Activated CD4-positive, alpha-beta T cell treated with anti-CD3 and anti-CD28 coated beads for 1 hour (primary cell): ENCODE data around the gene KNSTRN.

Experiments
- DNase-seq: peaks from one replicate; pipeline ENCODE4 v3.0.0-alpha.2; 2020

The KNSTRN gene

GRCh38 chr15:40367371-40367685, 15.2 kb upstream of the KNSTRN start:
- DNase-seq: no peak

DNA sequence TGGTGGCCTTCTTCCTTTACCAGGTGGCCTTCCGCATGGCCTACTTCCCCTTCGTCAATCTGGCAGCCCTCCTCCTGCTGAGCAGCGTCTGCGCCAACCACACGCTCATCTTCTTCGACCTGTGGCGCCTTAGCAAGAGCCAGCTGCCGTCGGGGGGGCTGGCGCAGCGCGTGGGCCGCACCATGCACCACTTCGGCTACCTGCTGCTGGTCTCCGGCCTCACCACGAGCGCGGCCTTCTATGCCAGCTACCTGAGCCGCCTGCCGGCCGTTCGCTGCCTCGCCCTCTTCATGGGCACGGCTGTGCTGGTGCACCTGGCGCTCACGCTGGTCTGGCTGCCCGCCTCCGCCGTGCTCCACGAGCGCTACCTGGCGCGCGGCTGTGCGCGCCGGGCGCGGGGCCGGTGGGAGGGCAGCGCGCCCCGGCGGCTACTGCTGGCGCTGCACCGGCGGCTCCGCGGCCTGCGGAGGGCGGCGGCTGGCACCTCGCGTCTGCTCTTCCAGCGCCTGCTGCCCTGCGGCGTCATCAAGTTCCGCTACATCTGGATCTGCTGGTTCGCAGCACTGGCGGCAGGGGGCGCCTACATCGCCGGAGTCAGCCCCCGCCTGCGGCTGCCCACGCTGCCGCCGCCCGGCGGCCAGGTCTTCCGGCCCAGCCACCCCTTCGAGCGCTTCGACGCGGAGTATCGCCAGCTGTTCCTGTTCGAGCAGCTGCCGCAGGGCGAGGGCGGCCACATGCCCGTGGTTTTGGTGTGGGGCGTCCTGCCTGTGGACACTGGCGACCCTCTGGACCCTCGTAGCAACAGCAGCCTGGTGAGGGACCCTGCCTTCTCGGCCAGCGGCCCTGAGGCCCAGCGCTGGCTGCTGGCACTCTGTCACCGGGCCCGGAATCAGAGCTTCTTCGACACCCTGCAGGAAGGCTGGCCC, 14.6 kb upstream of the KNSTRN start:
- peak; percentile 79 for DNase-seq

- DNase-seq: no peak
Measured at GRCh38 chr15:40368719-40369473, 13.6 kb upstream of the KNSTRN start.

DNA sequence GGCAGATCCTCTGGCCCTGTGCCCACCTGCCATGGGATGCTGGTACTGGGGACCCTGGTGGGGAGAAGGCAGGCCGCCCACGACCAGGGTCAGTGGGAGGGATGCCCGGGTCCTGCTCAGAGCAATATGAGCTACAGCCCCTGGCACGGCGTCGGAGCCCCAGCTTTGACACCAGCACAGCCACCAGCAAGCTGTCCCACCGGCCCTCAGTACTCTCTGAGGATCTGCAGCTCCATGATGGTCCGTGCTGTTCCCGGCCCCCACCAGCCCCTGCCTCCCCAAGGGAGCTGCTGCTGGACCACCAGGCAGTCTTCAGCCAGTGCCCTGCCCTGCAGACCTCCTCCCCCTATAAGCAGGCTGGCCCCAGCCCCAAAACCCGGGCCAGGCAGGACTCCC, 13.0 kb upstream of the KNSTRN start:
- DNase-seq: no peak

- no peak for DNase-seq
Measured at GRCh38 chr15:40369971-40370370, 12.6 kb upstream of the KNSTRN start.

DNA sequence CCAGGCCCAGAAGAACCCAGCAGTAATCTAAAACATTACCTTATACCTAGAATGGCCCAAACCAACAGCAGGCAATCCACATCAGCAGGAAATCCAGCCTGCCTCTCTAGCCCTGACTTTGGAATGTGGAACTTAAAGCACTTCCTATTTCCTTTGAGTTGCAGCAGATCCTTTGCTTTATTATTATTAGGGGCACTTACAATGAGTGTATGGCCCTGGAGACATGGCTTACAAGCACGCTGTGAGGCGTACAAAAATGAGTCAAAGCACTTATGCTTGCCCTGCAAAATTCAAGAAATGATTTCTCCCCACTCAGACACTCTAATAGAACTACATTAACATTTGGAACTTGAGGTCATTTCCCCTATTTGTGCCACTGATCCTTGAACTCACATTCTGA, 9.5 kb upstream of the KNSTRN start:
- no peak for DNase-seq

GRCh38 chr15:40377606-40378005, 4.9 kb upstream of the KNSTRN start:
- no peak for DNase-seq

GRCh38 chr15:40379374-40379773, 3.1 kb upstream of the KNSTRN start:
- no peak for DNase-seq

DNA sequence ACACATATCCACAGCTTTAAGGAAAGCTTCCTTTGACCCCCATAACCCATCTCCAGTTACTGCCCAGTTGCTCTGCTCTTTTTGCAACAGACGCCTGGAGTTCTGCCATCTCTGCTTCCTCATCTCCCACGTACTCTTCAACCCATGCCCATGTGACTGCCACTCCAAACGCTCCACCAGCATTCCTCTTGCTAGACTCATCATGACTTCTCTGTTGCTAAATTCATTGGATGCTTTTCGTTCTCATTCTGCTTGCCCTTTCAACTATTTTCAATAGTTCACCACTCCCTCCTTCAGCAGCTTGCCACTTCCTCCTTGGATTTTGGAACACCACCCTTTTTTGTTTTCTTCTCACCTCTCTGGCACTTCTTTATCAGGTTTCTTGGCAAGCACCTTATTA, 2.7 kb upstream of the KNSTRN start:
- no peak for DNase-seq

DNA sequence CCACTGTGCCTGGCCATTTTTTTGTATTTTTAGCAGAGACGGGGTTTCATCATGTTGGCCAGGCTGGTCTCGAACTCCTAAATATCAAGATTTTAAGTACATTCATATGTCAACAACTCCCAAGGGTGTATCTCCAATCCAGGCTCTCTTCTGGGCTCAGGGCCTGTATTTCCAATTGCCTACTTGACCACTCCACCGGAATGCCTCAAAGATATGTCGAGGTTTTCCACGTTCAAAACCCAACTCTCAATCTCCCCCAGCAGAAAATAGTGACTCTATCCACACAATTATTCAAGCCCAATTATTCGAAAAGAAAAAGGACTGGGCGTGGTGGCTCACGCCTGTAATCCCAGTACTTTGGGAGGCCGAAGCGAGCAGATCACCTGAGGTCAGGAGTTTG, 1.9 kb upstream of the KNSTRN start:
- no peak for DNase-seq

GRCh38 chr15:40381818-40382529, 547 bp upstream of the KNSTRN start:
- DNase-seq: no peak

- no peak for DNase-seq
Measured at GRCh38 chr15:40386480-40386879, 4.0 kb downstream of the KNSTRN start.

- DNase-seq: no peak
Measured at GRCh38 chr15:40388941-40389823, 6.7 kb downstream of the KNSTRN start.

DNA sequence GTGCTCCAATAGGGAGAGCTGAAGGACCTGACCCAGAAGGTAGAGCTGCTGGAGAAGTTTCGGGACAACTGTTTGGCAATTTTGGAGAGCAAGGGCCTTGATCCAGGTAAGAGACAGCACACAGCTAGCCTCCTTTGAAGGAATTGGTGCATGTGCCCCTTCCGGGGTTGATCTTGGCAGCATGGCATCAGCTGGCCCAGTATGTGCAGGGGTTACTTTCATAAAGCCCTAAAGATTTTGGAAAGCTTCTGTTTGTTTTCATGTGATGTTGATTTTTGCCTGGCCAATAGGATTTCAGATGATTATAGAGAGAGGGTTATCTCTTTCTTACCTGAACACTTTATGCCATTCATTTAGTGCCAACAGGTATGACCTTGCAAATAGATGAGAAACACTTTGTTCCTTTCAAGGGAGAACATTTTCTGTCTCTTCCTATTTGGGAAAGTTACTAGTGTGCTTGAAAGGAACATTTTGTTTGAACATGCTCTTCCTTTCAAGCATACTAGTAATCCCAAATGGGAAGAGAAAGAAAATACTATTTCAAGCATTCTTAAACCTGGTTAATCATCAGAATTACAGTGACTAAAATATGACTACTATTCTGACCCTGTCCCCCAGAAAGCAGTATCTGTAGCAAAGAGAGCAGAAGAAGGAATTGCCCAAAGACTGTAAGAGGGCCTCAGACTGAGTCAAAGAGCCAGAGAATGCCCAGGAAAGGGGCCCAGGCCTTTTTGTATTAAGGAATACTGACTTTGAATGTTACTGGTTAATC, 7.5 kb downstream of the KNSTRN start:
- DNase-seq: no peak

DNA sequence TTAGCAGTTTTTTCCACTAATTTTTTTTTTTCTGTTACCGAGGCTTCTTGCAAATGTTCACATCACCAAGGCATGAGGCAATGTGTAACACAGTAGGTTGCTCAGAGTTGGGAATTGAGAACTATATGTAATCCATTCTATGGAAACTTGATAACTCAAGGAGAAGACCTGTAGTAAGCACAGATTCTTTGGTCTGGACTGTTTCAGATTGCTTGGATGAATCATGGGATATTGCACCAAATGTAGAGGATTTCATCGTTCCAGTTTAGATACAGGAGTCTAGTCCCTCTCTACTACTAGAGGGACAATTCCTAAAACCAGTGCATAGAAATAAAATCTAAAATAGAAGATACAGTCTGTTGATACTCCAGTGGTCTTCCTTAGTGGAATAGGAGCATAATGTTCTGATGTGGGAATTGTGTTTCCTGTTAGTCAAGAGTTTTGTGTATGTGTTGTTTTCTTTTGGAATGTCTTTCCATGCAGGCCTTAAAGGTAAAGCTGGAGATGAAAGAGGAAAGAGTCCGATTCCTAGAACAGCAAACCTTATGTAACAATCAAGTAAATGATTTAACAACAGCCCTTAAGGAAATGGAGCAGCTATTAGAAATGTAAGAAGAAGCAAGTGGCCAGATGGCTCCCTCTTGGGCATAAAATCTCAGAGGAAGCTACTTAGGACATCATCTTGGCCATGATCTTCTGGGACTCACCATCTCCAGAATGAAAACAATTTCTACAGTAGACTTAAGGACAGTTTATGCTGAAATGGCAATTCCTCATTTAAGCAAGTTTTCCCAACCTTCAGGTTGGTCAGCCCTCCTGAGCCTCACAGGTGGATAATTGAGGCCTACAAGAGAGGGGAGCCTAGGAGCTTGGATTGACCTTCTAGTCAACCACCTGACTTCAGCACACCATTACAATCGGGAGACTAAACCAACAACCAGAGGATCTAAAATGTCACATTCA, 10.7 kb downstream of the KNSTRN start:
- no peak for DNase-seq

DNA sequence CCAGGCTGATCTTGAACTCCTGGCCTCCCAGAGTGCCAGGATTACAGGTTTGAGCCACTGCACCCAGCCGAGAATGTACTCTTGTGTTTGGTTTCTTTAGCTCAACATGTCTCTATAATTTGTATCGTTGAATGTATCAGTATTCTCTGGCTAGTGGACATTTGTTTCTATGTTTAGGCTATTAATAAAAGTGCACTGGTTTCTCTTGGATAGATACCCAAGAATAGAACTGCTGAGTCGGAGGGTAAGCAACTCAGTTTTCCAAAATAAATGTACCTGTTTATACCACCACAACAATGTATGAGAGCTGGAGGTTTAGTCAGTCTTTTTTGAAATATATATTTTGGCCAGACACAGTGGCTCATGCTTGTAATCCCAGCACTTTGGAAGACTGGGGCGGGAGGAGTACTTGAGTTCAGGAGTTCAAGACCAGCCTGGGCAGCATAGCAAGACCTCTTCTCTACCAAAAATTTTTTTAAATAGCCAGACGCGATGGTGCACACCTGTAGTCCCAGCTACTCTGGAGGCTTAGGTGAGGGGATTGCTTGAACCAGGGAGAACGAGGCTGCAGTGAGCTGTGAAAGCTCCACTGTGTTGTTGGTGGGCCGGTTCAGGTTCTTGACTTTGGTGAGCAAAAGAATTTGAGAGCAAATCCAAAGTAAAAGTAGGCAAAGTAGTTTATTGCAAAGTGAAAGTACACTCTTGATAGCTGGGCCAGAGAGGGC, 15.3 kb downstream of the KNSTRN start:
- no peak for DNase-seq

DNA sequence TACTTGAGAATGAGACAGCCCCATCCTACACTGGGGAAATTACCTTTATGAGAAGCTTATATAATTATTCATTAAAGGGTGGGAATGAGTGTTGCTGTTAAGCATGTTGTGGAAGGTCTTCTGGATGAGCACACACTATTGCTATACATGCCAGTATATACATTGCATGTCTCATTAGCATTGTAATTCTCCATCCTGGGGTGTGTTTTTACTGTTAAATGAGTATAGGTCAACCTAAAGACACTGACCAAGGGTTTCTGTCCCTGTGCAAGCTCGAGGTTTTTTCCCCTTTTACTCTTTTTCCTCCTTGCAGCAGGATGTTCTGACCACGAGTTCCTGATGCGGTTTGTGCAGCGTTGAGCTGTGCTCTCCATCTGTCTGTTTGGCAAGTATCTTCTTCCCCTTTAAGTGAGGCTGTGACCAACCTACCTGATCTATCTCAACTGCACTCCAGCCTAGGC, 15.9 kb downstream of the KNSTRN start:
- DNase-seq: no peak

DNA sequence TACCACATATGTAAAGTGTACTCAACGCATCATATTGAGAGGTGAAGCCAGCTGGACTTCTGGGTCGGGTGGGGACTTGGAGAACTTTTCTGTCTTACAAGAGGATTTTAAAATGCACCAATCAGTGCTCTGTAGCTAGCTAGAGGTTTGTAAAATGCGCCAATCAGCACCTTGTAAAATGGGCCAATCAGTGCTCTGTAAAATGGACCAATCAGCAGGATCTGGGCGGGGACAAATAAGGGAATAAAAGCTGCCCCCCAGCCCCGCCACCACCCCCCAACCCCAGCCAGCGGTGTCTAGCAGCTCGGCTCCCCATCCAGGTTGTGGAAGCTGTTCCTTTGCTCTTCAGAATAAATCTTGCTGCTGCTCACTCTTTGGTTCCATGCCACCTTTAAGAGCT, 16.8 kb downstream of the KNSTRN start:
- DNase-seq: no peak

DNA sequence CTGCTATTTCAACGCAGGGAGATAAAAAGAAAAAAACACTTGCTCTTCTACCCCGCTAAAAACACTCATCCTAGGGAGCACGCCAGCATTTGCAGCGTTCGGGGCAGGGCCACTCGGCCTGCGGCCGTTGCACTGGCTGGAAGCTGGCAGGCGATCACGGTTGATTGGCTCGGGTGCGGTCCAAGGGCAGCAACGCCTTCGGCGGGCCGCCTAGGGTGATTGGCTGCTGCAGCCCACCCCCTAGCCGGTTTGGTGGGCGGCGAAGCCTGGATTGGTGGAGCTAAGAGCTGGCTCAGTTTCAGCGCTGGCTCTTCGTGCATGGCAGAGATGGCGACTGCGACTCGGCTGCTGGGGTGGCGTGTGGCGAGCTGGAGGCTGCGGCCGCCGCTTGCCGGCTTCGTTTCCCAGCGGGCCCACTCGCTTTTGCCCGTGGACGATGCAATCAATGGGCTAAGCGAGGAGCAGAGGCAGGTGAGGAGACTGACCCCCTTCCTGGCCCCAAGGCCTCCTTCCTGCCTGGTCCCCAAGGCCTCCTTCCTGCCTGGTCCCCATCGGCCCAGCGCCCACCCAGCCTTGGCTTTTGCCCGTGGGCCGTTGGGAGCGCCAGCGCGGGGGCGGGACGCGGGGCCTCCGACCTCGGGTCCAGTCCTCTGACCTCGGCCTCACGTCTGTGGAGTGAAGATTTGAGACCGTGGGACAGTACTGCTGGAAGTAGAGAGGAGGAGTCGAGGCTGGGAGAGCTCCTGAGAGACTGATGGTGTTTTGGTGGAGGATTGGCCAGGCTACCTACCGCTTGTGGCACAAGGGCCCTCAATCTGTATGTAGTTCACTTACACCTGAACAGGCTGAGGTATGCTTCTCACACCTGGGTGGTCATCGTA, 23.2 kb downstream of the KNSTRN start, which contains the start of gene IVD:
TSS of gene IVD (plus strand) at position 295 of the 881 bp plus-strand sequence. CDS start at position 328, 33 bp downstream.
- DNase-seq: peak; percentile 77
